ENCODE measurements around the gene ACKR2. TPM values are rescaled to one million over a fixed set of nuclear protein-coding genes. Genes with fewer than 3 reads are reported as not detected.

Gene ACKR2
- total and polyA plus RNA-seq, 7 donors, result 0.04 to 1.6 (median 0.79) TPM

DNA sequence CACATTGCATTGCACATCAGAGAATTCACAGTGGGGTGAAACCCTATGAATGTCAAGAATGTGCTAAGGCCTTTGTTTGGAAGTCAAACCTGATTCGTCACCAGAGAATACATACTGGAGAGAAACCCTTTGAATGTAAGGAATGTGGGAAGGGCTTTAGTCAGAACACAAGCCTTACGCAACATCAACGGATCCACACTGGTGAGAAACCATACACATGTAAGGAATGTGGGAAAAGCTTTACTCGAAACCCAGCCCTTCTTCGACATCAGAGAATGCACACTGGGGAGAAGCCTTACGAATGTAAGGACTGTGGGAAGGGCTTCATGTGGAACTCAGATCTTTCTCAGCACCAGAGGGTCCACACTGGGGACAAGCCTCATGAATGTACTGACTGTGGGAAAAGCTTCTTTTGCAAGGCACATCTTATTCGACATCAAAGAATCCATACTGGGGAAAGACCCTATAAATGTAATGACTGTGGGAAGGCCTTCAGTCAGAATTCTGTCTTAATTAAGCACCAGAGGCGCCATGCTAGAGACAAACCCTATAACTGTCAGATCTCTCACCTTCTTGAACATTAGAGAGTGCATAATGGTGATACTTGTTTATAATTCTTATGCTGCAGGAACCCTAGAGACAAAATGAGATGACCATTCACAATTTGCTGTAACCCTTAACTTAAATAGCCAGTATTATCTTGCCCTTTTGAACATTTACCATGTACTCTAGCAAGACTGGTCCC is 105.7 kb downstream of the ACKR2 start:
- H3K36me3 ChIP-seq (ENCODE audit: insufficient read depth in 1 of 2, low read depth in 1 of 2), result peaks cover 32 to 46% of the 10 kb centered on the region in 2 donors
- intact Hi-C loops (cut with DNase I), result loop anchor here in 1 of 2 donors (5.0 kb wide), 1 partner anchor 1313 kb away; no protein-coding TSS in a partner anchor
- no peak overlapping the region for H3K27ac ChIP-seq
- H3K27me3 ChIP-seq (ENCODE audit: insufficient read depth in 3 of 3, low read length in 2 of 3), result no peaks in the 10 kb centered on the region
- TF ChIP-seq, protein P1, sequence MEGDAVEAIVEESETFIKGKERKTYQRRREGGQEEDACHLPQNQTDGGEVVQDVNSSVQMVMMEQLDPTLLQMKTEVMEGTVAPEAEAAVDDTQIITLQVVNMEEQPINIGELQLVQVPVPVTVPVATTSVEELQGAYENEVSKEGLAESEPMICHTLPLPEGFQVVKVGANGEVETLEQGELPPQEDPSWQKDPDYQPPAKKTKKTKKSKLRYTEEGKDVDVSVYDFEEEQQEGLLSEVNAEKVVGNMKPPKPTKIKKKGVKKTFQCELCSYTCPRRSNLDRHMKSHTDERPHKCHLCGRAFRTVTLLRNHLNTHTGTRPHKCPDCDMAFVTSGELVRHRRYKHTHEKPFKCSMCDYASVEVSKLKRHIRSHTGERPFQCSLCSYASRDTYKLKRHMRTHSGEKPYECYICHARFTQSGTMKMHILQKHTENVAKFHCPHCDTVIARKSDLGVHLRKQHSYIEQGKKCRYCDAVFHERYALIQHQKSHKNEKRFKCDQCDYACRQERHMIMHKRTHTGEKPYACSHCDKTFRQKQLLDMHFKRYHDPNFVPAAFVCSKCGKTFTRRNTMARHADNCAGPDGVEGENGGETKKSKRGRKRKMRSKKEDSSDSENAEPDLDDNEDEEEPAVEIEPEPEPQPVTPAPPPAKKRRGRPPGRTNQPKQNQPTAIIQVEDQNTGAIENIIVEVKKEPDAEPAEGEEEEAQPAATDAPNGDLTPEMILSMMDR (IDR thresholded peaks at IDR 0.05), result no peak
- H3K4me1 ChIP-seq, result no peaks in the 10 kb centered on the region
- H3K4me3 ChIP-seq, result no peak overlapping the region
- DNase-seq (no peak), ATAC-seq (no peak)
- peaks cover 72% of the 10 kb centered on the region for H3K9me3 ChIP-seq
- WGBS, 3 donors, result 96 to 98% (median 97%) methylated on average over 8 of the region's 8 CpGs

Other genes starting within 250 kb of the ACKR2 start
- gene SEC22C, start 227.5 kb upstream of the ACKR2 start, total RNA-seq, result 10 to 100 TPM; 13.0 to 31.0 (median 15.5) TPM
- 10 to 100 TPM; 11.2 to 46.8 (median 15.5) TPM for gene SEC22C, start 227.5 kb upstream of the ACKR2 start, polyA plus RNA-seq
- gene SS18L2, start 218.6 kb upstream of the ACKR2 start, total RNA-seq, result 10 to 100 TPM in 1 of 4 donors, 1 to 10 TPM in 3; 8.2 to 11.2 (median 9.5) TPM
- gene SS18L2, start 218.6 kb upstream of the ACKR2 start, polyA plus RNA-seq, result 10 to 100 TPM; 16.8 to 31.6 (median 20.1) TPM
- 10 to 100 TPM; 12.9 to 23.0 (median 17.6) TPM for gene NKTR, start 208.8 kb upstream of the ACKR2 start, total RNA-seq
- 10 to 100 TPM in 2 of 3 donors, 1 to 10 TPM in 1; 9.0 to 14.1 (median 11.1) TPM for gene NKTR, start 208.8 kb upstream of the ACKR2 start, polyA plus RNA-seq
- 100 to 1,000 TPM in 2 of 4 donors, 10 to 100 TPM in 2; 87.2 to 151 (median 110) TPM for gene ZBTB47, start 155.7 kb upstream of the ACKR2 start, total RNA-seq
- 10 to 100 TPM; 41.6 to 90.3 (median 72.6) TPM for gene ZBTB47, start 155.7 kb upstream of the ACKR2 start, polyA plus RNA-seq
- 100 to 1,000 TPM; 241 to 923 (median 381) TPM for gene KLHL40, start 123.9 kb upstream of the ACKR2 start, total RNA-seq
- 100 to 1,000 TPM; 306 to 822 (median 392) TPM for gene KLHL40, start 123.9 kb upstream of the ACKR2 start, polyA plus RNA-seq
- 100 to 1,000 TPM; 157 to 276 (median 212) TPM for gene HHATL, start 106.6 kb upstream of the ACKR2 start, total RNA-seq
- gene HHATL, start 106.6 kb upstream of the ACKR2 start, polyA plus RNA-seq, result 100 to 1,000 TPM in 1 of 3 donors, 10 to 100 TPM in 2; 37.0 to 188 (median 50.4) TPM
- 1 to 10 TPM in 1 of 4 donors, under 1 TPM in 3; 0.47 to 1.1 (median 0.62) TPM for gene CCDC13, start 36.2 kb upstream of the ACKR2 start, total RNA-seq
- 1 to 10 TPM in 1 of 3 donors, under 1 TPM in 2; 0.30 to 1.2 (median 0.66) TPM for gene CCDC13, start 36.2 kb upstream of the ACKR2 start, polyA plus RNA-seq
- 100 to 1,000 TPM in 2 of 4 donors, 10 to 100 TPM in 2; 81.0 to 118 (median 93.5) TPM for gene HIGD1A, start 5.0 kb upstream of the ACKR2 start, total RNA-seq
- gene HIGD1A, start 5.0 kb upstream of the ACKR2 start, polyA plus RNA-seq, result 100 to 1,000 TPM; 136 to 169 (median 165) TPM
- under 1 TPM in 1 of 4 donors, not detected in 3; 0.08 TPM for gene CYP8B1, start 66.4 kb downstream of the ACKR2 start, total RNA-seq
- not detected for gene CYP8B1, start 66.4 kb downstream of the ACKR2 start, polyA plus RNA-seq
- 1 to 10 TPM; 1.4 to 3.5 (median 2.1) TPM for gene ZNF662, start 96.7 kb downstream of the ACKR2 start, total RNA-seq
- under 1 TPM; 0.32 to 0.53 (median 0.37) TPM for gene ZNF662, start 96.7 kb downstream of the ACKR2 start, polyA plus RNA-seq
- gene GASK1A, start 169.9 kb downstream of the ACKR2 start, total RNA-seq, result 1 to 10 TPM; 1.5 to 3.7 (median 3.0) TPM
- gene GASK1A, start 169.9 kb downstream of the ACKR2 start, polyA plus RNA-seq, result under 1 TPM; 0.40 to 0.62 (median 0.49) TPM

All from psoas muscle (tissue), 8 donors.